GM12892 (cell line): ENCODE measurements around the gene MED15.
"Not testable (repeated sequence)": the region's sequence is repeated elsewhere in the genome, so short reads cannot be mapped to it uniquely, and the experiment has no call there.

Source experiments
- POLR2A ChIP-seq: IDR thresholded peaks from 2 replicates; pipeline ENCODE4 v1.6.1; 2011; ENCODE audit warnings: low read depth, low read length, control low read depth
- POLR2AphosphoS5 ChIP-seq: IDR thresholded peaks from 2 replicates; pipeline ENCODE4 v1.6.1; 2011; ENCODE audit warnings: low read depth, low read length, control low read depth
- TAF1 ChIP-seq: IDR thresholded peaks from 2 replicates; pipeline ENCODE4 v1.6.1; 2011; ENCODE audit warnings: low read depth, mild to moderate bottlenecking, control low read depth, low read length, borderline replicate concordance

DNA sequence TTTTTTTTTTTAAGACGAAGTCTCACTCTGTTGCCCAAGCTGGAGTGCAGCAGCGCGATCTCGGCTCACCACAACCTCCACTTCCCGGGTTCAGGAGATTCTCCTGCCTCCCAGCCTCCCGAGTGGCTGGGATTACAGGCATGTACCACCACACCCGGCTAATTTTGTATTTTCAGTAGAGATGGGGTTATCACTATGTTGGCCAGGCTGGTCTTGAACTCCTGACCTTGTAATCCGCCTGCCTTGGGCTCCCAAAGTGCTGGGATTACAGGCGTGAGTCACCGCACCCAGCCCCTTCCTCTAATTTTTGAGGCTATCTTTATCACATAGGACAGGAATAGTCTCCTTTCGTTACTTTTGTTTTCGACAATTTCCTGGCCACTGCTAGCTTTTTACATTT, 31.8 kb upstream of the MED15 start:
- TF ChIP-seq POLR2A, POLR2AphosphoS5, TAF1: not testable (repeated sequence)
